Kasumi-1 (cell line): Measurements from ENCODE around the gene LRRC46.

ENCODE experiments used
- DNase-seq, 2 experiments: peaks; one replicate each; lab custom pipeline; 2025; lab: John Stamatoyannopoulos, UW

LRRC46 gene

GRCh38 chr17:47808830-47809480 is 22.5 kb upstream of the LRRC46 start:
- DNase-seq: no peak

- no peak for DNase-seq
Measured at GRCh38 chr17:47810200-47810821, 21.2 kb upstream of the LRRC46 start.

DNA sequence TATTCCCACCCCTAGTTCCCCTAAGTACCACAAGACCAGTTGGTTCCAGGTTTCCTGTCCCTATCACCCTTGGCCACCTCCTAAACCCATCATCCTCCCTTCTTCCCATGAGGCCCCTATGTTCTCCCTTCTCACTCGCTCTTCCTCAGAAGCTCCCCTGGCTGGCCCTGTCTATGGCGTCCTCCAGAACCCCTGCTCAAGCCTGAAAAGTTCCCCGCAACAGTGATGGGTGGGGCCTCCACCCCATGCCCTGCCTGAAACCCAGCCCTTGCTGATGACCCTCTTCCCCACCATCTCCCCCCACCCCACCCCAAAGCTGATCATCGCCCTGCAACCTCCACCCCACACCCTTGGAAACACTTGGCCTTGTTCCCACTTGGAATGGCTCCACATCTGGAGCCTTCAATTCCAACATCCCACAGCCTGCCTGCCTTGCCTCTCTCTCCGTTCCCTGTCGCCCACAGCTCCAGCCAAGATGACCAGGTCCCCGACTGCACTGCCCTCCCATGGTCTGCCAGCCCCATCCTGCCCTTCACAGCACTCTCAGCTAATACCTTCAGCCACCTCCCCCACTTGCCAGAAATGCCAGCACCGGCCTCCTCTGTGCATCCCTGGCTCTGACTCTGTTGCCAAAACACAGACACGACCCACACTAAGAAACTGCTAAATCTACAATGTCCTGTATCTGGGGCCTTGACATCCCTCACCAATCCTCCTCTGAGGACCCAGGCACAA is 20.4 kb upstream of the LRRC46 start:
- no peak for DNase-seq

DNA sequence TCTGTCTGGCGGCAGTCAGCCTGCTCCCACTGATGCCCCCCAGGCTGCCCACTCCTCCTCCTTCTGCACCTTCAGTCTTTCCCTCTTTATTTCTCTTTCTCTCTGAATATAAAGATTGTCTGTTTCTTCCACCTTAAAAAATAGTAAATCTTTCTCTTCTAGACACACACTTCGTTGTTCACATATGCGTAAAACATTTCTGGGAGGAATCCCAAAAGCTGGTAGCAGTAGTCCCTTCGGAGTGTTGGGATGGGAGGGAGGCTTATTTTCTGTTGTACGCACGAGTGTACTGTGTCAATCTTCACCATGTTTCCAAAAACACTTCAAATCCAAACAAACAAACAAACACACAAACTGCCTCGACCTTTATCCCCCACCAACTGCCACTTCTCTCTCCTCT is 19.8 kb upstream of the LRRC46 start:
- DNase-seq: no peak

GRCh38 chr17:47812146-47812920 is 19.1 kb upstream of the LRRC46 start:
- no peak for DNase-seq

- no peak for DNase-seq
Measured at GRCh38 chr17:47813077-47813476, 18.4 kb upstream of the LRRC46 start.

DNA sequence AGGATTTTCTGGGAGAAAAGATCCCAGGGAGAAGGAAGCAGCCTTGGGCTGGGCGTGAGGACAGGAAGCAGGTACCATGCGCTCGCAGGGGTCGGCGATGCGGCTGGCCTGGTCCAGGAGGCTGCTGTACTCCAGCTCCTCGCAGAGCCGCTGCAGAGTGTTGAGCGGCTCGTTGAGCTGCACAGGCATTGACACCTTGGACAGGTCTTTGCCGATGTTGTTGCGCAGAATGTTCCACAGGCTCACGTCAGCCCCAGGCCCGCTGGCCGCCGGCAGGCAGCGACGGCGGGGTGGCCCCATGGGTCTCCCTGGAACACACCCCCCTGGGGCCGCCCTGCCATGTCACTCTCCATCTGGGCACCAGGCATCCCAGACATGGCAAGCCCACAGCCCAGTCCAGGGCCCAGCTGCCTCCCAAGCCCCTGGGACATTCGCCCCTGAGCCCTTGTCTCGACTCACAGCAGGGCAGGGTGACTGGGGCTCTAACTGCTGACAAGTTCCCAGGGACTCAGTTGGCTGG is 17.9 kb upstream of the LRRC46 start:
- DNase-seq: no peak

DNA sequence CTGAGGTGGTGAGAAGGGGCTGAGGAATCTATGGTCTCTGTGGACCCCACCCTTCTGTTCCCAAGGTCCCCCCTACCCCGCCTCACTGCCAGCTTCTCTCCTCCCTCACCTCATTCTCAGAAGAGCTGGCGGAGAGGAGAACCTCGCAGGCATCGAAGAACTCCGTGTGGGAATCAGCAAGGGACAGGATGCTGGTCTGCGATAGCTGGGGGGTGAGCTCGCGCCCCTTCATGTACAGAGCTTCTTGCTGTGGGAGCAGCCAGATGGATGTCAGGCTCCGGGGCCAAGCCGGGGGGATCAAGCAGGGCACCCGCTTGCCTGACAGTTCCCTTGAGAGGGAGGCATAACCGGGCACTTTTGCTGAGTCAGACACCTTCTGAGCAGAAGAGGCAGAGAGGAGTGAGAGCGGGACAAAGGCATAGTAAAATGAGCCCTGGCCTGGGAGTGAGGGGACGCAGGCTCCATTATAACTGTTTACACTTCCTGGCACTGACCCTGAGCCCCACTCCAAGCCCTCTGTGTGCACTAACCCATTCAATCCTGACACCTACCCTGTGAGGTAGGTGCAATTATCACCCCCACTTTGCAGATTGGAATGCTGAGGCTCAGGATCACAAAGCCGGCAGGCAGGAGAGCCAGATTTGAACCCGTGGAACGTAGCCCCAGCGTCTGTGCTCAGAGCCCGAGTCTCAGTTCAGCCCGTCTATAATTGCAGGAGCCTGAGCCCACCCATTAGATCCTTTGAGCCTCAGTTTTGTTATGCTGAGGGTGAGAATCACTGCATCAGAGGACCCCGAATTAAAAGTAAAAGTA is 16.2 kb upstream of the LRRC46 start:
- DNase-seq: no peak

DNA sequence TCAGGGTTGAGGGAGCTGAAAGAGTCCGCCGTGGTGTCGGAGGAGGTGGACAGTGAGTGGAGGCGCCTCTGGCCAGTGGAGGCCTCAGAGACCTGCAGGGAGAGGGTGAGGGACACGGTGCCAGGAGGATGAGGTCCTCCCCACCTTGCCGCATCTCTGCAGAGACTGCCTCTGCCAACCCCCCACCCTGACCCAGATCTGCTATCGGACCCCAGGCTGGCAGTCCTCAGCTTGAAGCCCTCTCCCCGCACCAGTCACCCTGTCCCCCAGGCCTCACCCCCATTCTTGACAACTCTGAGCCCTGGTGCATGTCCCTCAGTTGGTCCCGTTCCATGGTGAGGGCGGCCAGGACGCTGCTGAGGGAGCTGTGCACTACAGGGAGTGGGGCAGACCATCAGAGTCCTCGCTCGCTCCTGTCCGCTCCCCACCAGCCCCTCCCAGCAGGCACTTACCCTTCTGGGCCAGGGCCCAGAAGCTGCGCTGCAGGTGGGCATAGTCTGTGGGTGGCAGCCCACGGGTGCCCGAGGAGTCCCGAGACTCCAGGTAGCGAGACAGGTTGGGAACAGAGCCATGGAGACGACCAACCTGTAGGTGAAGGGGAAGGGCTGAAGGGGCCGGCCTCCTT is 15.2 kb upstream of the LRRC46 start:
- DNase-seq: no peak

- DNase-seq: no peak
Measured at GRCh38 chr17:47816947-47817346, 14.5 kb upstream of the LRRC46 start.

- DNase-seq: no peak
Measured at GRCh38 chr17:47818002-47818695, 13.3 kb upstream of the LRRC46 start.

- no peak for DNase-seq
Measured at GRCh38 chr17:47819475-47819874, 12.0 kb upstream of the LRRC46 start.

- DNase-seq: no peak
Measured at GRCh38 chr17:47820033-47820789, 11.3 kb upstream of the LRRC46 start.

GRCh38 chr17:47821031-47821423 is 10.4 kb upstream of the LRRC46 start:
- DNase-seq: no peak

DNA sequence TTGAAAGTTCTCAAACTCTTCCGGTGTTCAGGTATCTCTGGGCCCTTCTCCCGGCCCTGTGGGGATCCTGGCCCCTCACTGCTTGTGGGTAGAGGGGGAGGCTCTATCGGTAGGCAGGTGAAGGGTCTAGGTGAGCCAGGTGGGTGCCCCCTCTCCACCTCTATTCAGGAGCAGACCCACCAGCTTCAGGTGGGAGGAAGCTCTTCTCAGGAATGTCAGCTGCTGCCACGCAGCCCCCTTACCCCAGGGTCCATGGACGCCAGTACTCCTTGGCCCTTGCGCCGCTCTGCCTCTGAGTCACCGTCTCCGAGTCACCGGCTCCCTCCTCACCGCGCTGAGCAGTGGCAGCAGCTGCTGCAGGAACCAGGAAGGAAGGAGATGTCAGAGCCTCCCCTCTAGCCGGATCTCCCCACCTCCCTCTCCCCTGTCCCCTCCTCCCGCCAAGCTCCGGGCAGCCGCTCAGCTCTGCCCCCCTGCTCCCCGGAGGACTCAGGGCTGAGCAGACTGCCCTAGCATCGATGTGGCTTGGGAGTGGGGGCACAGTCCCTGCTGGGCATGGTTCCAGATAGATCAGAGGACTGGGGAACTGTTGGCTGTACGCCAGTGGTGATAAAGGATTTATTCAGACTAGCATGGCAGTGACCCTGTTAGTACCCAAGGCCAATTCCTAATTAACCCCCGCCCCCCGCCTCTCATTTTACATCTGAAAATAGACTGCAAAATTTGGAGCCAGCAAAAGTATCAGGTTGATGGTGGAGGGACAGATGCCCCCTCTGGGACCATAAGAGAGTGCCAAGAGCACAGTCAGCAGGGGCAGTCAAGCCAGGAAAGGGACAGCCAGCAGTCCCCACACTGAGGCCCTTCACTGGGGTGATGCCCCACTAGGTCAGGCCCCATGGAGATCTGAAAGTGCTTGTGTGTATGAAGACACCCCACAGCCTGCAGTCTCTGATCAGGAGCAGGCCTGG is 9.8 kb upstream of the LRRC46 start, which contains the start of gene OSBPL7:
OSBPL7 (minus strand) TSS at position 371 of the 968 bp plus-strand sequence. CDS start 1,516 bp downstream, outside the sequence.
- peak; percentile 98 for DNase-seq

GRCh38 chr17:47822785-47823184 is 8.7 kb upstream of the LRRC46 start:
- no peak for DNase-seq

- DNase-seq: no peak
Measured at GRCh38 chr17:47823519-47823918, 8.0 kb upstream of the LRRC46 start.

DNA sequence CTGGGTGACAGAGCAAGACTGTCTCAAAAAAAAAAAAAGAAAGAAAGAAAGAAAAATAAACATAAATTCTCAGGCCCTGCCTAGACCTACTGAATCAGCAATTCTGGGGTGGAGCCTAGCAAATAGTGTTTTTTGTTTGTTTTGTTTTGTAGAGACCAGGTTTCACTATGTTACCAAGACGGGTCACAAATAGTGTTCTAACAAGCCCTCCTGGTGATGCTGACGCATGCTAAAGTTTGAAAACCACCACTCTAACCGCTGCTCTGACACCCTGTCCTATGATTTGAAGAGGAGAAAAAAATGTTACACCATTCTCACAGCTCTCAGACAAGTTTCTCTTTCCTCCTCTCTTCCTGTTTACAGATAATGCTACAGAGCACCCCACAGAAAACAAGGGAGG is 1.6 kb upstream of the LRRC46 start:
- DNase-seq: no peak
